Psoas muscle (tissue), 8 donors: ENCODE measurements around the gene WDR64. TPM values are rescaled to one million over a fixed set of nuclear protein-coding genes. Genes with fewer than 3 reads are reported as not detected.

ENCODE experiments used
- ATAC-seq, 4 donors: fragments of 200-7000 bp; cut with Tn5 transposase; one replicate each; pipeline ENCODE4 v1.9.1; 2020; ENCODE audit warnings: moderate library complexity in 3 of 4, mild to moderate bottlenecking in 2 of 4
- DNase-seq, 2 donors: peaks; one replicate each; pipeline ENCODE4 v3.0.0-alpha.2; 2020
- H3K27ac ChIP-seq: fragments of 200-600 bp; one replicate; pipeline ENCODE4 v1.8.0; 2022
- H3K27me3 ChIP-seq, 3 donors: fragments of 200-600 bp in 1 of 3; one replicate each; pipeline versions ENCODE4 v1.6.1 to v1.8.0; 2013 to 2022; ENCODE audit warnings: low read length in 2 of 3, mild to moderate bottlenecking in 2 of 3, moderate library complexity in 1 of 3; ENCODE audit not compliant: insufficient read depth in 3 of 3
- H3K36me3 ChIP-seq, 2 donors: fragments of 200-600 bp in 1 of 2; one replicate each; pipeline versions ENCODE4 v1.6.1 to v1.8.0; 2013 to 2022; ENCODE audit warnings: low read depth in 1 of 2, mild to moderate bottlenecking in 1 of 2, moderate library complexity in 1 of 2; ENCODE audit not compliant: insufficient read depth in 1 of 2
- H3K4me1 ChIP-seq: fragments of 200-600 bp; one replicate; pipeline ENCODE4 v1.8.0; 2022
- H3K4me3 ChIP-seq: fragments of 200-600 bp; one replicate; pipeline ENCODE4 v1.8.0; 2022; ENCODE audit warnings: mild to moderate bottlenecking
- H3K9me3 ChIP-seq: fragments of 200-600 bp; one replicate; pipeline ENCODE4 v1.8.0; 2022
- CTCF ChIP-seq: fragments of 200-600 bp; IDR thresholded peaks from one replicate; pipeline ENCODE4 v1.8.0; 2022; ENCODE audit warnings: antibody characterized with exemption
- WGBS, 3 donors: extraction: QIAGEN DNeasy Blood & Tissue Kit; methylation state at CpG; one replicate each; pipeline versions ENCODE4 v1.1.6 to v1.1.7; 2013; 5-methylcytosine and 5-hydroxymethylcytosine counted together
- intact Hi-C, 2 donors: fragments of 100-400 bp; cut with DNase I; formaldehyde crosslinking; loops; one replicate each; pipeline versions ENCODE4 v1.11.0 to v1.14.2; 2022
- polyA plus RNA-seq, 3 donors: library from polyadenylated mRNA; stranded (reverse); fragments of 200-250 nt; gene quantifications; one replicate each; pipeline ENCODE4 v1.2.3, GENCODE V29; 2013
- total RNA-seq, 4 donors: library from RNA; stranded (reverse); fragmentation: NEBNext Ultra II Directional in 2 of 4; extraction: Animal tissue kit (Norgen Biotek cat#: 25700) in 2 of 4; gene quantifications; one replicate each; pipeline versions ENCODE4 v1.2.1 to v1.2.4, GENCODE V29; 2021 to 2023
- donor health status: healthy with polysubstance abuse.
- donor health status: DM: no; HTN: no; CAD: no; lungs with moderate emphysema.
- donor health status: Bipolar disorder and iron deficiency.
- donor health status: healthy.
- donor health status: DM: yes; HTN: yes; CAD: no.
- donor health status: DM: no; HTN: no; CAD: no.
- donor health status: DM: no; HTN: no; CAD: no.
- donor health status: DM: yes; HTN: yes; CAD: no.

WDR64 gene
- total and polyA plus RNA-seq, 7 donors: not detected

- Histone ChIP-seq H3K27me3 (no peaks in the 10 kb centered on the region), H3K4me1 (peaks cover 8% of the 10 kb centered on the region), H3K9me3 (no peaks in the 10 kb centered on the region), H3K4me3 (peak overlapping the region; percentile 85), H3K36me3 (no peaks in the 10 kb centered on the region), H3K27ac (peak overlapping the region; percentile 42)
- WGBS, 3 donors: 87 to 94% (median 87%) methylated on average over 9 of the region's 9 CpGs
- intact Hi-C loops: loop anchor here (5.0 to 10.0 kb wide), 3 partner anchors 124 to 206 kb away; partner anchors contain the start of genes EXO1 (in 2 of the 2) and FH (in 1 of the 2)
- ATAC-seq: no peak
- TF ChIP-seq CTCF: no peak
- DNase-seq: no peak
Observed at GRCh38 chr1:241640867-241641622, 11.0 kb upstream of the WDR64 start.

GRCh38 chr1:241641773-241642592 lies 10.1 kb upstream of the WDR64 start:
- ATAC-seq (no peak), DNase-seq (no peak)
- Histone ChIP-seq H3K36me3 (no peaks in the 10 kb centered on the region), H3K27me3 (no peaks in the 10 kb centered on the region), H3K4me1 (peaks cover 8% of the 10 kb centered on the region), H3K27ac (no peak overlapping the region), H3K4me3 (no peak overlapping the region), H3K9me3 (no peaks in the 10 kb centered on the region)
- TF ChIP-seq CTCF: no peak
- intact Hi-C loops: loop anchor here (5.0 to 10.0 kb wide), 3 partner anchors 125 to 205 kb away; partner anchors contain the start of genes EXO1 (in 2 of the 2) and FH (in 1 of the 2)
- 76 to 86% (median 79%) methylated on average over 12 of the region's 12 CpGs for WGBS, 3 donors

GRCh38 chr1:241642593-241642944 lies 9.5 kb upstream of the WDR64 start:
- ATAC-seq: no peak
- no peak for TF ChIP-seq CTCF
- intact Hi-C loops: loop anchor here (5.0 to 10.0 kb wide), 3 partner anchors 125 to 205 kb away; partner anchors contain the start of genes EXO1 (in 2 of the 2) and FH (in 1 of the 2)
- no peak overlapping the region for H3K4me3 ChIP-seq
- H3K9me3 ChIP-seq: no peaks in the 10 kb centered on the region
- WGBS, 3 donors: 88 to 97% (median 96%) methylated on average over 1 of the region's 1 CpG
- no peaks in the 10 kb centered on the region for H3K27me3 ChIP-seq
- no peak for DNase-seq
- no peak overlapping the region for H3K27ac ChIP-seq
- peaks cover 8% of the 10 kb centered on the region for H3K4me1 ChIP-seq
- no peaks in the 10 kb centered on the region for H3K36me3 ChIP-seq

- DNase-seq (no peak), ATAC-seq (no peak)
- 90 to 96% (median 94%) methylated on average over 2 of the region's 2 CpGs for WGBS, 3 donors
- no peaks in the 10 kb centered on the region for H3K9me3 ChIP-seq
- H3K4me3 ChIP-seq: no peak overlapping the region
- H3K27me3 ChIP-seq: no peaks in the 10 kb centered on the region
- H3K36me3 ChIP-seq: no peaks in the 10 kb centered on the region
- TF ChIP-seq CTCF: no peak
- H3K4me1 ChIP-seq: no peaks in the 10 kb centered on the region
- intact Hi-C loops: loop anchor here (5.0 to 10.0 kb wide), 3 partner anchors 127 to 203 kb away; partner anchors contain the start of genes EXO1 (in 2 of the 2) and FH (in 1 of the 2)
- H3K27ac ChIP-seq: no peak overlapping the region
Observed at GRCh38 chr1:241644259-241644658, 7.8 kb upstream of the WDR64 start.
